GM12891 (cell line): ENCODE results near the gene TTLL8.

Experiments
- PAX5 ChIP-seq: IDR thresholded peaks from 2 replicates; pipeline ENCODE4 v1.6.1; 2011; ENCODE audit warnings: low read length, moderate library complexity, mild to moderate bottlenecking; ENCODE audit not compliant: insufficient read depth, severe bottlenecking
- POLR2A ChIP-seq: IDR thresholded peaks from 2 replicates; pipeline ENCODE4 v1.6.1; 2011; ENCODE audit warnings: low read depth, low read length, control low read depth
- POLR2AphosphoS5 ChIP-seq: IDR thresholded peaks from 2 replicates; pipeline ENCODE4 v1.6.1; 2011; ENCODE audit warnings: low read depth, low read length, control low read depth
- POU2F2 ChIP-seq: IDR thresholded peaks from 2 replicates; pipeline ENCODE4 v1.6.1; 2011; ENCODE audit warnings: low read depth, mild to moderate bottlenecking, control low read depth, low read length, moderate library complexity
- SPI1 ChIP-seq: IDR thresholded peaks from 2 replicates; pipeline ENCODE4 v1.6.1; 2011; ENCODE audit warnings: low read depth, low read length, control low read depth
- TAF1 ChIP-seq: IDR thresholded peaks from 2 replicates; pipeline ENCODE4 v1.6.1; 2011; ENCODE audit warnings: low read depth, low read length, control low read depth

- TF ChIP-seq POLR2A, result no peak
- no peak for TF ChIP-seq POLR2AphosphoS5
- TF ChIP-seq TAF1, result no peak
- no peak for TF ChIP-seq PAX5
- TF ChIP-seq POU2F2, result no peak
- TF ChIP-seq SPI1, result no peak
Measured at GRCh38 chr22:50040717-50041116, 17.4 kb downstream of the TTLL8 start.
